Spleen (tissue), 7 donors: Measurements from ENCODE around the gene LARP4.

ENCODE experiments used
- CTCF ChIP-seq, 11 experiments: fragments of 200-600 bp in 7 of 11; fragments of 450-650 bp in 4 of 11; sonication (generic) in 4 of 11; IDR thresholded peaks in 8 of 11; conservative IDR thresholded peaks in 3 of 11; 1 replicate in 7 of 11; 2 replicates in 4 of 11; pipeline versions ENCODE4 v1.4.0 to v1.8.0; 2016 to 2021; ENCODE audit warnings: antibody characterized with exemption in 11 of 11, inconsistent platforms in 4 of 11, mild to moderate bottlenecking in 1 of 11
- POLR2A ChIP-seq, 3 donors: fragments of 450-650 bp; IDR thresholded peaks; one replicate each; pipeline ENCODE4 v1.5.1; 2017; ENCODE audit warnings: antibody characterized with exemption in 3 of 3, mild to moderate bottlenecking in 1 of 3
- POLR2AphosphoS5 ChIP-seq, 3 donors: sonication (generic); formaldehyde crosslinking; IDR thresholded peaks; one replicate each; pipeline ENCODE4 v1.5.1; 2017; ENCODE audit warnings: antibody characterized with exemption in 3 of 3
- donor health status: DM: no; HTN: no; CAD: no; lungs with moderate emphysema.
- donor health status: DM: no; HTN: no; CAD: no.
- donor health status: DM: no; HTN: no; CAD: no.

GRCh38 chr12:50351120-50352043 lies 49.3 kb upstream of the LARP4 start:
- TF ChIP-seq CTCF (IDR thresholded peaks at IDR 0.05 in 8 of 11, conservative IDR thresholded peaks at IDR 0.05 in 3 of 11): no peak
- TF ChIP-seq POLR2AphosphoS5 (IDR thresholded peaks at IDR 0.05): no peak
- no peak for TF ChIP-seq POLR2A (IDR thresholded peaks at IDR 0.05)
